GM21529 (cell line): ENCODE results near the gene VASP.

Source experiments
- ATAC-seq: cut with Tn5 transposase; IDR thresholded peaks from one replicate; pipeline ENCODE4 v1.9.1; 2021; ENCODE audit not compliant: unreplicated experiment

VASP gene

GRCh38 chr19:45547965-45548609 is 40.8 kb downstream of the VASP start:
- no peak for ATAC-seq

GRCh38 chr19:45553464-45553863 is 46.2 kb downstream of the VASP start:
- no peak for ATAC-seq

GRCh38 chr19:45554481-45554880 is 47.2 kb downstream of the VASP start:
- no peak for ATAC-seq

GRCh38 chr19:45556835-45557234 is 49.6 kb downstream of the VASP start:
- no peak for ATAC-seq

DNA sequence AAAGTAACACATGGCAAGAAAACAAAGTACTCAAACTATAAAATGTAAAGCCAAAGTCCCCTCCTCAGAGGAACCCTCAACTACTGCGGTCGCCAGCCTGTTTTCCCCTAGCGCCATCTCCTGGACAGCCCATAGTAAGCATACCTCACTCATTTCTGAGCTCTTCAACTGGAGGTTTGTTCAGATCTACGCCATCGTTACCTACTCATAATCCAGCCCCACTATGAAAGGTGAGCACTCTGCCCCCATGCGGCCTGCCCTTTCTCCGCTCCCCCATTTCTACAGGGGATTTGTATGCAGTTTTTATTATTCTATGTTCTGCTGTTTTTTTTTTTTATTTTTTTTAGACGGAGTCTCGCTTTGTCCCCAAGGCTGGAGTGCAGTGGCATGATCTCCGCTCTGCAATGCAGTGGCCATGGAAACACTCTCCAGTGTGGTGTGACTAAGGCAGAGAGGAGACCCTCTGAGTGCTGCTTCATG is 51.2 kb downstream of the VASP start:
- ATAC-seq, result no peak

- no peak for ATAC-seq
These were observed 52.8 kb downstream of the VASP start for GRCh38 chr19:45560038-45560437.

GRCh38 chr19:45560686-45561085 is 53.4 kb downstream of the VASP start:
- ATAC-seq, result no peak

- ATAC-seq, result no peak
These were observed 57.0 kb downstream of the VASP start for GRCh38 chr19:45564131-45564780.

- ATAC-seq, result no peak
These were observed 60.3 kb downstream of the VASP start for GRCh38 chr19:45567609-45568008.

- no peak for ATAC-seq
These were observed 61.5 kb downstream of the VASP start for GRCh38 chr19:45568732-45569131.

GRCh38 chr19:45569619-45570421 is 62.5 kb downstream of the VASP start:
- ATAC-seq, result no peak

DNA sequence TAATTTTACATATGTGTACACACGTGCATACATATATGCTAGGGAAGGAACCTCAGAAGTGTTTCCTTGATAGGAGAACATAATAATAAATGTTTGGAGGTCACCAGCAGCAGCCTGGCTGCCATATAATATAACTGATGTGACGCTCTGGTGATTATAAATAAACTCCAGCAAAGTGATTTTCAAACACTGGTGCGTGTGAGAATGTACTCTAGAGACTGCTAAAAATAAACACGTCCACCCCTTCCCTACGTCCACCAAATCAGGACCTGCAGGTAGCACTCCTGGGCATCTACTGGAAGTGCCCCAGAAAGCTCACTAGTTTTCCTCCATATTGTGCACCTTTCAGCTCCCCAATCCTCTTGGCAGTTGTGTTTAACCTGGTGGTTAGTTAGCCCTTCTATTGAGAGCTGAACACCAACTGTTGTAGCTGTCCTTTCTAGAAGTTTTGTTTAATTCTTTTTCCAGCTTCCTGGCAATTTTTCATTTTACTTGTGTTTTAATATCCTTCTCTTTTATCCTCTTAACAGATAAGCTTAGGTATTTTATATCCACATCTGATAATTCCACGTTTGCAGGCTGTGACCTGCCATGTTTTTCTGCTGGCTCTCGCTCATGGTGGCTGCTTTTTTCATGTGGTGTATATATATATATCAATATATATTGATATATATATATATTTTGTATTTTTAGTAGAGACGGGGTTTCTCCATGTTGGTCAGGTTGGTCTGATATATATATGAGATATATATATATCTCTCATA is 64.4 kb downstream of the VASP start:
- ATAC-seq, result no peak

DNA sequence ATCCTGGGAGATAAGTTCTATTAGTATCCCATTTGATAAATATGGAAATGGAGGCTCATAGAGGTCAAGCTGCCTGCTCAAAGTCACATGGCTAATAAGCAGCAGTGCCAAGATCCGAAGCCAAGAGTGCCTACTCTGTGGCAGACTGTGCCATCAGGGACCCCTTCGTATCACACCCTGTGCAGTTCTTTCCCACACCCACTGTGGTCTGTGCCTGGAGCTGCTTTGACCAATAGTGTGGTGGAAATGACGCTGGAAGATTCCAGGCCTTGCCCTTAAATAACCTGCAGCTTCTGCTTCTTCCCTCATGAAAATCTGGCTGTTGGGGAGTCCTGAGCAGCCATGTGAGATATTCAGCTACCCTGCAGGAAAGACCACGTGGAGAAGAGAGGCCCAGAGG is 67.2 kb downstream of the VASP start:
- ATAC-seq, result no peak

DNA sequence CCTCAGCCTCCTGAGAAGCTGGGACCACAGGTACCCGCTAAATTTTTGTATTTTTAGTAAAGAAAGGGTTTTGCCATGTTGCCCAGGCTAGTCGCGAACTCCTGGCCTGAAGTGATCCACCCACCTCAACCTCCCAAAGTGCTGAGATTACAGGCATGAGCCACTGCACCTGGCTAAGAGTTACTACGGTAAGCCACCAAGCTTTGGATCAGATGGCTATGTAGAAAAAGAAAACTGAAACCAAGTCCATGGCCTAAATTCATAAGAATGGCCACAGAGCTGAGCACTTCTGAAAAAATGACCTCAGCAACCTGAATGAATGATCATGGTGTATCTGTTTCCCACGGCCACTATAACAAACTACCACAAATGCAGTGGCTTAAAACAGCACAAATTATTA is 67.9 kb downstream of the VASP start:
- no peak for ATAC-seq
